K562 (cell line): Measurements from ENCODE around the gene ENO3. TPM values are rescaled to one million over a fixed set of nuclear protein-coding genes. Genes with fewer than 3 reads are reported as not detected.

ENCODE experiments used
- ATAC-seq: fragments of 200-7000 bp; cut with Tn5 transposase; 3 replicates; pipeline ENCODE4 v1.9.1; 2020; ENCODE audit warnings: moderate library complexity
- BruUV-seq: library from RNA; stranded (reverse); fragments of 400-500 nt; replicated peaks from 2 replicates; lab custom pipeline; 2021; lab: Mats Ljungman, UMichigan
- CTCF ChIA-PET: fragments of 300-600 bp; formaldehyde crosslinking; extraction: SDS; loops from one replicate; lab custom pipeline; 2021; ENCODE audit warnings: low intra/inter-chr PET ratio; lab: Yijun Ruan, JAX
- POLR2A ChIA-PET: fragments of 300-600, 350-650 bp; sonication (Branson Sonifier 250); formaldehyde crosslinking; extraction: SDS; loops from one replicate; lab custom pipeline; 2021; ENCODE audit warnings: antibody characterized with exemption, inconsistent platforms; lab: Yijun Ruan, JAX
- DNase-seq, 4 experiments: peaks; one replicate each; pipeline versions ENCODE4 v3.0.0 to v3.0.0-alpha.2; 2011 to 2018; ENCODE audit warnings: low spot score in 3 of 4, mixed read lengths in 3 of 4; ENCODE audit errors: extremely low read depth in 1 of 4
- FAIRE-seq: peaks from 2 replicates; lab custom pipeline; 2011; peaks lifted over from hg19 to GRCh38; lab: Jason Lieb, UNC
- H2AFZ ChIP-seq: 2 replicates; pipeline ENCODE4 v1.6.0; 2011; ENCODE audit warnings: low read depth, low read length, control low read depth, inconsistent platforms
- H3K27ac ChIP-seq: fragments of 200-600 bp; 3 replicates; pipeline ENCODE4 v1.8.0; 2011; ENCODE audit warnings: low read depth, mild to moderate bottlenecking, control low read depth, inconsistent platforms, low read length, moderate library complexity, mixed read lengths; ENCODE audit errors: extremely low read depth
- H3K27me3 ChIP-seq, 2 experiments: fragments of 300-600 bp in 1 of 2; 2 replicates in 1 of 2; 3 replicates in 1 of 2; pipeline versions ENCODE4 v1.6.0 to v1.8.0; 2011; ENCODE audit warnings: inconsistent platforms in 2 of 2, low read length in 2 of 2, mild to moderate bottlenecking in 1 of 2, mixed read lengths in 1 of 2, moderate library complexity in 1 of 2; ENCODE audit not compliant: control insufficient read depth in 2 of 2, insufficient read depth in 2 of 2
- H3K36me3 ChIP-seq: fragments of 300-600 bp; 3 replicates; pipeline ENCODE4 v1.8.0; 2011; ENCODE audit warnings: mild to moderate bottlenecking, low read length, inconsistent platforms; ENCODE audit not compliant: control insufficient read depth, insufficient read depth
- H3K4me1 ChIP-seq, 2 experiments: fragments of 200-600 bp in 1 of 2; replicated peaks in 1 of 2; 2 replicates in 1 of 2; 3 replicates in 1 of 2; pipeline versions ENCODE4 v1.5.1 to v1.8.0; 2011; ENCODE audit warnings: inconsistent platforms in 2 of 2, low read length in 2 of 2, mild to moderate bottlenecking in 1 of 2, mixed read lengths in 1 of 2, moderate library complexity in 1 of 2; ENCODE audit not compliant: control insufficient read depth in 2 of 2, insufficient read depth in 2 of 2
- H3K4me2 ChIP-seq: 2 replicates; pipeline ENCODE4 v1.6.1; 2011; ENCODE audit warnings: low read length, control low read depth, inconsistent platforms, mixed read lengths; ENCODE audit not compliant: insufficient read depth
- H3K4me3 ChIP-seq: fragments of 200-600 bp; sonication (generic), shearing (Covaris generic); 2 replicates; pipeline ENCODE4 v1.5.1; 2016; ENCODE audit warnings: control low read depth, inconsistent platforms
- H3K79me2 ChIP-seq: fragments of 200-600 bp; 3 replicates; pipeline ENCODE4 v1.8.0; 2011; ENCODE audit warnings: low read length, inconsistent platforms; ENCODE audit not compliant: control insufficient read depth, insufficient read depth
- H3K9ac ChIP-seq, 2 experiments: 2 replicates each; pipeline versions ENCODE4 v1.6.0 to v1.6.1; 2011; ENCODE audit warnings: low read depth in 2 of 2, low read length in 2 of 2, control low read depth in 1 of 2, inconsistent platforms in 1 of 2, mild to moderate bottlenecking in 1 of 2, mixed read lengths in 1 of 2; ENCODE audit not compliant: insufficient read depth in 1 of 2
- H3K9me1 ChIP-seq: one replicate; pipeline ENCODE4 v1.6.0; 2011; ENCODE audit warnings: inconsistent platforms, mild to moderate bottlenecking, low read length, moderate library complexity; ENCODE audit not compliant: control insufficient read depth, insufficient read depth
- H3K9me3 ChIP-seq: replicated peaks from 2 replicates; pipeline ENCODE4 v1.5.1; 2011; ENCODE audit warnings: low read depth, low read length, inconsistent platforms; ENCODE audit not compliant: control insufficient read depth, insufficient read depth
- H4K20me1 ChIP-seq: replicated peaks from 2 replicates; pipeline ENCODE4 v1.6.1; 2011; ENCODE audit warnings: low read length, inconsistent platforms, mixed read lengths; ENCODE audit not compliant: control insufficient read depth, insufficient read depth
- CEBPG ChIP-seq, 3 experiments: fragments of 200-800 bp in 1 of 3; sonication (Bioruptor generic) in 1 of 3; sonication (generic) in 1 of 3; formaldehyde crosslinking in 1 of 3; IDR thresholded peaks in 2 of 3; conservative IDR thresholded peaks in 1 of 3; 2 replicates each; pipeline versions ENCODE4 v1.6.1 to v1.8.0; 2016 to 2022; ENCODE audit warnings: missing compliant biosample characterization in 2 of 3, missing genetic modification characterization in 2 of 3, mild to moderate bottlenecking in 1 of 3, missing genetic modification reagents in 1 of 3
- DDX20 ChIP-seq: fragments of 450-650 bp; IDR thresholded peaks from 2 replicates; pipeline ENCODE4 v1.6.1; 2016; ENCODE audit warnings: missing genetic modification characterization, low read depth, mild to moderate bottlenecking, missing compliant biosample characterization, moderate library complexity
- FOSL1 ChIP-seq: fragments of 200-800 bp; sonication (Bioruptor generic); conservative IDR thresholded peaks from 2 replicates; pipeline ENCODE4 v1.6.1; 2016; ENCODE audit warnings: missing genetic modification characterization, missing compliant biosample characterization
- NFE2 ChIP-seq: IDR thresholded peaks from 2 replicates; pipeline ENCODE4 v1.6.1; 2014; ENCODE audit warnings: antibody characterized with exemption, low read depth
- PCBP2 ChIP-seq: fragments of 200-400 bp; formaldehyde crosslinking; IDR thresholded peaks from 2 replicates; pipeline ENCODE4 v1.6.1; 2018; ENCODE audit warnings: low read length, low read depth, mild to moderate bottlenecking, moderate library complexity; ENCODE audit not compliant: poor library complexity, severe bottlenecking
- POLR2AphosphoS2 ChIP-seq: IDR thresholded peaks from 2 replicates; pipeline ENCODE4 v1.6.1; 2012; ENCODE audit warnings: low read length, improper control_type of control experiment
- RUNX1 ChIP-seq: sonication (generic); IDR thresholded peaks from 2 replicates; pipeline ENCODE4 v1.6.1; 2016; ENCODE audit warnings: antibody characterized with exemption, low read depth
- SOX6 ChIP-seq: fragments of 450-650 bp; IDR thresholded peaks from 2 replicates; pipeline ENCODE4 v1.6.1; 2014; ENCODE audit warnings: mild to moderate bottlenecking
- THRA ChIP-seq: fragments of 450-650 bp; IDR thresholded peaks from 2 replicates; pipeline ENCODE4 v1.6.1; 2017; ENCODE audit warnings: mild to moderate bottlenecking, moderate library complexity
- ZBTB33 ChIP-seq: sonication (generic); formaldehyde crosslinking; IDR thresholded peaks from 2 replicates; pipeline ENCODE4 v1.8.1; 2023; ENCODE audit warnings: mild to moderate bottlenecking, missing genetic modification reagents
- ZNF175 ChIP-seq: fragments of 200-800 bp; sonication (Bioruptor generic); IDR thresholded peaks from 2 replicates; pipeline ENCODE4 v1.6.1; 2016; ENCODE audit warnings: low read depth, mild to moderate bottlenecking, missing genetic modification characterization, missing compliant biosample characterization
- ZNF197 ChIP-seq: fragments of 200-800 bp; sonication (Bioruptor generic); IDR thresholded peaks from 2 replicates; pipeline ENCODE4 v1.6.1; 2016; ENCODE audit warnings: low read depth, missing genetic modification characterization, missing compliant biosample characterization
- ZNF311 ChIP-seq: fragments of 250-450 bp; sonication (Bioruptor Pico); IDR thresholded peaks from 2 replicates; pipeline ENCODE4 v1.4.0; 2020; ENCODE audit warnings: mild to moderate bottlenecking, moderate library complexity
- WGBS: fragments of 100-300 bp; shearing (Covaris generic); methylation state at CpG from one replicate; pipeline ENCODE4 v1.1.6; 2016; ENCODE audit warnings: low coverage, mixed read lengths; ENCODE audit not compliant: insufficient coverage; ENCODE audit errors: missing lambda C conversion rate; 5-methylcytosine and 5-hydroxymethylcytosine counted together
- in situ Hi-C: fragments of 300-500 bp; cut with MboI; formaldehyde crosslinking; loops from 4 replicates; pipeline ENCODE4 v1.15.0; 2018; ENCODE audit warnings: inconsistent platforms, mixed read lengths
- intact Hi-C: fragments of 100-400 bp; cut with micrococcal nuclease; formaldehyde crosslinking; loops from 2 replicates; pipeline ENCODE4 v1.14.2; 2022
- polyA plus RNA-seq, 8 experiments: library from polyadenylated mRNA; depleted of rRNA in 4 of 8; stranded (reverse) in 5 of 8; unstranded in 3 of 8; fragments of >200 nt; fragmentation: Nextera tagmentation in 2 of 8; fragmentation: Illumina TruSeq in 1 of 8; extraction: Ambion mirVana in 2 of 8; extraction: Trizol in 1 of 8; gene quantifications; 2 replicates each; pipeline versions ENCODE4 v1.2.1 to v1.2.3, GENCODE V29; 2011 to 2014; ENCODE audit warnings: inconsistent platforms in 1 of 8, missing spikeins in 1 of 8
- total RNA-seq, 7 experiments: library from RNA; depleted of rRNA in 6 of 7; stranded (reverse); fragments of >200 nt in 6 of 7; fragmentation: Illumina TruSeq in 2 of 7; extraction: Trizol in 2 of 7; gene quantifications; 2 replicates each; pipeline versions ENCODE4 v1.2.1 to v1.2.3, GENCODE V29; 2011 to 2021; ENCODE audit warnings: low replicate concordance in 1 of 7

Gene ENO3
- total and polyA plus RNA-seq, 9 of the 15 experiments (the other 6 are each of a cell fraction or from before 2014, with no cell fraction given): 5.7 to 17.2 (median 9.9) TPM

- peaks cover 64% of the 10 kb centered on the region; the same call in 2 of the 3 replicates for H3K36me3 ChIP-seq
- ChIA-PET CTCF (no interaction called here), POLR2A (interaction anchor here (0.6 to 1.4 kb wide), 5 partner anchors 10 to 864 kb away, joined by 3 to 8 read pairs (median 6); partner anchors contain the start of gene CAMTA2)
- H3K4me1 ChIP-seq: peaks cover 23 to 26% of the 10 kb centered on the region in 2 experiments
- H3K79me2 ChIP-seq: peaks cover 26% of the 10 kb centered on the region
- H3K9me1 ChIP-seq: no peaks in the 10 kb centered on the region
- TF ChIP-seq POLR2AphosphoS2 (no peak), ZNF197 (CRISPR knock-in tag) (no peak), SOX6 (no peak), ZBTB33 (peak; percentile 89), ZNF175 (CRISPR knock-in tag) (peak; percentile 90), FOSL1 (tag) (peak; percentile 75), NFE2 (no peak), THRA (0 out of 2 replicates have a peak, but pooled peaks have one; percentile 2), DDX20 (no peak), RUNX1 (no peak), ZNF311 (no peak), CEBPG (CRISPR knock-in tag; IDR thresholded peaks at IDR 0.05) (no peak), CEBPG (tag; conservative IDR thresholded peaks at IDR 0.05 in 1 of 2, IDR thresholded peaks at IDR 0.05 in 1 of 2) (peak in 1 of 2 experiments; percentile 66; a peak in 2 of 4 replicates), PCBP2 (no peak)
- FAIRE-seq (no peak), DNase-seq (no peak), ATAC-seq (no peak)
- H4K20me1 ChIP-seq: no peaks in the 10 kb centered on the region
- in situ Hi-C loops: no loop called here
- no peak overlapping the region for H2AFZ ChIP-seq
- no peaks in the 10 kb centered on the region for H3K27me3 ChIP-seq
- no peak overlapping the region for H3K4me3 ChIP-seq
- peak overlapping the region; percentile 95; the same call in 1 of the 3 replicates for H3K27ac ChIP-seq
- no peaks in the 10 kb centered on the region for H3K9me3 ChIP-seq
- peak overlapping the region; percentile 52 to 89; a peak in 2 of 4 replicates for H3K9ac ChIP-seq
- peak overlapping the region; percentile 18; the same call in 1 of the 2 replicates for H3K4me2 ChIP-seq
- intact Hi-C loops: loop anchor here (10.0 kb wide), 1 partner anchor 65 kb away; the partner anchor contains the start of gene CHRNE
- 83% methylated on average over 13 of the region's 16 CpGs for WGBS
- BruUV-seq: no TSS peak
Observed at GRCh38 chr17:4969551-4970173, 18.7 kb downstream of the ENO3 start.
